Esophagus squamous epithelium (tissue), 4 donors: ENCODE results near the gene C1orf52.

Experiments
- CTCF ChIP-seq, 6 experiments: fragments of 450-650 bp in 4 of 6; fragments of 200-600 bp in 2 of 6; sonication (generic) in 2 of 6; IDR thresholded peaks; one replicate each; pipeline ENCODE4 v1.5.1; 2016 to 2019; ENCODE audit warnings: antibody characterized with exemption in 6 of 6, mild to moderate bottlenecking in 4 of 6, moderate library complexity in 4 of 6
- POLR2A ChIP-seq, 4 donors: fragments of 450-650 bp; IDR thresholded peaks; one replicate each; pipeline ENCODE4 v1.6.1; 2017; ENCODE audit warnings: antibody characterized with exemption in 4 of 4, mild to moderate bottlenecking in 4 of 4, moderate library complexity in 3 of 4

- TF ChIP-seq CTCF (IDR thresholded peaks at IDR 0.05) (no peak), POLR2A (IDR thresholded peaks at IDR 0.05) (no peak)
Measured at GRCh38 chr1:85308833-85309350, 49.4 kb upstream of the C1orf52 start.
